Ovary (tissue), 3 donors: ENCODE data around the gene ACTG1.

ENCODE experiments used
- CTCF ChIP-seq, 3 donors: fragments of 450-650 bp in 2 of 3; fragments of 200-600 bp in 1 of 3; IDR thresholded peaks; one replicate each; pipeline versions ENCODE4 v1.5.1 to v1.8.0; 2016 to 2022; ENCODE audit warnings: antibody characterized with exemption in 3 of 3, mild to moderate bottlenecking in 1 of 3
- POLR2A ChIP-seq: fragments of 450-650 bp; IDR thresholded peaks from one replicate; pipeline ENCODE4 v1.6.1; 2017; ENCODE audit warnings: antibody characterized with exemption, mild to moderate bottlenecking, moderate library complexity
- donor health status: DM: no; HTN: no; CAD: no.

- TF ChIP-seq CTCF (IDR thresholded peaks at IDR 0.05) (no peak), POLR2A (no peak)
Measured at GRCh38 chr17:81483085-81483861, 29.3 kb downstream of the ACTG1 start.
